Measurements from ENCODE around the gene GRM1. TPM values are rescaled to one million over a fixed set of nuclear protein-coding genes. Genes with fewer than 3 reads are reported as not detected.

The GRM1 gene
- polyA plus RNA-seq (2011; rRNA removed) (0.01 and 0.02 TPM in 2 replicates), polyA minus RNA-seq (2011; rRNA and poly(A)+ RNA removed) (0.05 TPM in 1 of 2 replicates, not detected in the other)

- no peak within 1 kb of the TSS for H3K4me3 ChIP-seq (ENCODE audit: low read depth, low read length)
- H3K36me3 ChIP-seq (ENCODE audit: control insufficient read depth, insufficient read depth, low read length): no peaks in the 10 kb centered on the region
- CTCF ChIA-PET: no interaction called here
- POLR2A ChIA-PET: no interaction called here
- no peak for TF ChIP-seq CTCF (IDR thresholded peaks at IDR 0.05; ENCODE audit: insufficient read depth, low read depth, low read length)
- DNase-seq (ENCODE audit: low read depth): no peak
- H3K27me3 ChIP-seq (ENCODE audit: control insufficient read depth, insufficient read depth, low read length): peaks cover 2% of the 10 kb centered on the region; the same call in 1 of the 2 replicates
Measured at GRCh38 chr6:146028851-146029572, at the start of gene GRM1. TSS of gene GRM1 (plus strand) at chr6:146029062. CDS start at chr6:146029518, 456 bp downstream.

GRCh38 chr6:146009338-146009737 is 19.5 kb upstream of the GRM1 start:
- DNase-seq (ENCODE audit: low read depth): no peak
- Histone ChIP-seq H3K4me3 (ENCODE audit: low read depth, low read length) (no peak overlapping the region), H3K27me3 (ENCODE audit: control insufficient read depth, insufficient read depth, low read length) (no peaks in the 10 kb centered on the region), H3K36me3 (ENCODE audit: control insufficient read depth, insufficient read depth, low read length) (no peaks in the 10 kb centered on the region)
- ChIA-PET CTCF (no interaction called here), POLR2A (no interaction called here)
- TF ChIP-seq CTCF (IDR thresholded peaks at IDR 0.05; ENCODE audit: insufficient read depth, low read depth, low read length): no peak

- H3K4me3 ChIP-seq (ENCODE audit: low read depth, low read length): no peak overlapping the region
- ChIA-PET POLR2A (no interaction called here), CTCF (no interaction called here)
- TF ChIP-seq CTCF (IDR thresholded peaks at IDR 0.05; ENCODE audit: insufficient read depth, low read depth, low read length): no peak
- no peaks in the 10 kb centered on the region for H3K36me3 ChIP-seq (ENCODE audit: control insufficient read depth, insufficient read depth, low read length)
- no peak for DNase-seq (ENCODE audit: low read depth)
- H3K27me3 ChIP-seq (ENCODE audit: control insufficient read depth, insufficient read depth, low read length): no peaks in the 10 kb centered on the region
Measured at GRCh38 chr6:146014233-146014632, 14.6 kb upstream of the GRM1 start.

GRCh38 chr6:146017672-146018071 is 11.2 kb upstream of the GRM1 start:
- no peaks in the 10 kb centered on the region for H3K36me3 ChIP-seq (ENCODE audit: control insufficient read depth, insufficient read depth, low read length)
- CTCF ChIA-PET: no interaction called here
- POLR2A ChIA-PET: no interaction called here
- TF ChIP-seq CTCF (IDR thresholded peaks at IDR 0.05; ENCODE audit: insufficient read depth, low read depth, low read length): no peak
- DNase-seq (ENCODE audit: low read depth): no peak
- no peaks in the 10 kb centered on the region for H3K27me3 ChIP-seq (ENCODE audit: control insufficient read depth, insufficient read depth, low read length)
- H3K4me3 ChIP-seq (ENCODE audit: low read depth, low read length): no peak overlapping the region

GRCh38 chr6:146026873-146027272 is 2.0 kb upstream of the GRM1 start:
- H3K4me3 ChIP-seq (ENCODE audit: low read depth, low read length): no peak overlapping the region
- POLR2A ChIA-PET: no interaction called here
- TF ChIP-seq CTCF (IDR thresholded peaks at IDR 0.05; ENCODE audit: insufficient read depth, low read depth, low read length): no peak
- CTCF ChIA-PET: no interaction called here
- H3K36me3 ChIP-seq (ENCODE audit: control insufficient read depth, insufficient read depth, low read length): no peaks in the 10 kb centered on the region
- no peak for DNase-seq (ENCODE audit: low read depth)
- peaks cover 2% of the 10 kb centered on the region; the same call in 1 of the 2 replicates for H3K27me3 ChIP-seq (ENCODE audit: control insufficient read depth, insufficient read depth, low read length)

Data from BJ (cell line).